Nephron progenitor cell (in vitro differentiated cells): ENCODE measurements around the gene ACER3.
A peak's percentile ranks its signal among the peaks of the same experiment; 100 is the strongest.
"Not testable (repeated sequence)": the region's sequence is repeated elsewhere in the genome, so short reads cannot be mapped to it uniquely, and the experiment has no call there.

Experiments used
- DNase-seq: peaks from one replicate; pipeline ENCODE4 v3.0.0; 2021
- H3K27ac Mint-ChIP-seq: 2 replicates; pipeline ENCODE4 v1.8.0; 2021; ENCODE audit warnings: mild to moderate bottlenecking, moderate library complexity, mixed read lengths
- H3K27me3 Mint-ChIP-seq: 2 replicates; pipeline ENCODE4 v1.8.0; 2021; ENCODE audit warnings: mild to moderate bottlenecking, low read depth, mixed read lengths; ENCODE audit not compliant: poor library complexity
- H3K36me3 Mint-ChIP-seq: 2 replicates; pipeline ENCODE4 v1.8.0; 2021; ENCODE audit warnings: low read depth, mixed read lengths
- H3K4me1 Mint-ChIP-seq: 2 replicates; pipeline ENCODE4 v1.8.0; 2021; ENCODE audit warnings: mixed read lengths
- H3K4me3 Mint-ChIP-seq: 2 replicates; pipeline ENCODE4 v1.8.0; 2021; ENCODE audit warnings: mild to moderate bottlenecking, moderate library complexity, mixed read lengths
- H3K9me3 Mint-ChIP-seq: 2 replicates; pipeline ENCODE4 v1.8.0; 2021; ENCODE audit warnings: mild to moderate bottlenecking, moderate library complexity, mixed read lengths
- TF ChIP-seq, protein P1 (sequence below): fragments of 200-600 bp; sonication (generic); IDR thresholded peaks from 2 replicates; pipeline ENCODE4 v1.5.0; 2021; ENCODE audit warnings: antibody characterized with exemption

Gene ACER3

DNA sequence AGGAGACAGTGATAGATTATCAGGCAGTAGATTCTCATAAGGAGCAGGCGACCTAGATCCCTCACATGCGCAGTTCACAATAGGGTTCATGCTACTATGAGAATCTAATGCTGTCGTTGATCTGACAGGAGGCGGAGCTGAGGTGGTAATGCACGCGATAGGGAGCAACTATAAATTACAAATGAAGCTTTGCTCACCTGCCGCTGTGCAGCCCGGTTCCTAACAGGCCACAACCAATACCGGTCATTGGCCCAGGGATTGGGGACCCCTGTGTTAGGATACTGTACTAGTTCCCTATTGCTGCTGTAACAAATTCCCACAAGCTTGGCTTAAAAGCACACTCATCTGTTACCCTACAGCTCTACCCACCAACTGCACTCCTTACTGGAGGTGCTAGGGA is 184.2 kb downstream of the ACER3 start:
- Mint-ChIP-seq H3K27me3 (peaks cover 62% of the 10 kb centered on the region), H3K9me3 (peaks cover 13% of the 10 kb centered on the region), H3K4me1 (peaks cover 19% of the 10 kb centered on the region), H3K36me3 (no peaks in the 10 kb centered on the region), H3K4me3 (no peak overlapping the region), H3K27ac (no peak overlapping the region)
- DNase-seq = no peak
- TF ChIP-seq, protein P1, sequence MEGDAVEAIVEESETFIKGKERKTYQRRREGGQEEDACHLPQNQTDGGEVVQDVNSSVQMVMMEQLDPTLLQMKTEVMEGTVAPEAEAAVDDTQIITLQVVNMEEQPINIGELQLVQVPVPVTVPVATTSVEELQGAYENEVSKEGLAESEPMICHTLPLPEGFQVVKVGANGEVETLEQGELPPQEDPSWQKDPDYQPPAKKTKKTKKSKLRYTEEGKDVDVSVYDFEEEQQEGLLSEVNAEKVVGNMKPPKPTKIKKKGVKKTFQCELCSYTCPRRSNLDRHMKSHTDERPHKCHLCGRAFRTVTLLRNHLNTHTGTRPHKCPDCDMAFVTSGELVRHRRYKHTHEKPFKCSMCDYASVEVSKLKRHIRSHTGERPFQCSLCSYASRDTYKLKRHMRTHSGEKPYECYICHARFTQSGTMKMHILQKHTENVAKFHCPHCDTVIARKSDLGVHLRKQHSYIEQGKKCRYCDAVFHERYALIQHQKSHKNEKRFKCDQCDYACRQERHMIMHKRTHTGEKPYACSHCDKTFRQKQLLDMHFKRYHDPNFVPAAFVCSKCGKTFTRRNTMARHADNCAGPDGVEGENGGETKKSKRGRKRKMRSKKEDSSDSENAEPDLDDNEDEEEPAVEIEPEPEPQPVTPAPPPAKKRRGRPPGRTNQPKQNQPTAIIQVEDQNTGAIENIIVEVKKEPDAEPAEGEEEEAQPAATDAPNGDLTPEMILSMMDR = no peak

- DNase-seq = peak; percentile 80
- Mint-ChIP-seq H3K27me3 (peaks cover 51% of the 10 kb centered on the region), H3K27ac (no peak overlapping the region), H3K4me3 (peak overlapping the region; percentile 11), H3K9me3 (peaks cover 6% of the 10 kb centered on the region), H3K4me1 (peaks cover 16% of the 10 kb centered on the region), H3K36me3 (no peaks in the 10 kb centered on the region)
- TF ChIP-seq, protein P1 = peak; percentile 80
These were observed 185.4 kb downstream of the ACER3 start for GRCh38 chr11:77046060-77046501.

- Mint-ChIP-seq H3K4me3 (peak overlapping the region; percentile 23), H3K36me3 (no peaks in the 10 kb centered on the region), H3K27me3 (peaks cover 48% of the 10 kb centered on the region), H3K27ac (no peak overlapping the region), H3K4me1 (peaks cover 18% of the 10 kb centered on the region), H3K9me3 (peaks cover 8% of the 10 kb centered on the region)
- TF ChIP-seq, protein P1 = peak; percentile 63
- peak; percentile 56 for DNase-seq
These were observed 186.5 kb downstream of the ACER3 start for GRCh38 chr11:77047007-77047927.

- not testable (repeated sequence) for H3K27ac Mint-ChIP-seq, H3K36me3 Mint-ChIP-seq, H3K4me3 Mint-ChIP-seq, DNase-seq
- Mint-ChIP-seq H3K27me3 (peaks cover 44% of the 10 kb centered on the region), H3K9me3 (peaks cover 12% of the 10 kb centered on the region), H3K4me1 (peaks cover 25% of the 10 kb centered on the region)
These were observed 187.3 kb downstream of the ACER3 start for GRCh38 chr11:77047928-77048446.

GRCh38 chr11:77049026-77049425 is 188.3 kb downstream of the ACER3 start:
- H3K27me3 Mint-ChIP-seq = peaks cover 36% of the 10 kb centered on the region

DNA sequence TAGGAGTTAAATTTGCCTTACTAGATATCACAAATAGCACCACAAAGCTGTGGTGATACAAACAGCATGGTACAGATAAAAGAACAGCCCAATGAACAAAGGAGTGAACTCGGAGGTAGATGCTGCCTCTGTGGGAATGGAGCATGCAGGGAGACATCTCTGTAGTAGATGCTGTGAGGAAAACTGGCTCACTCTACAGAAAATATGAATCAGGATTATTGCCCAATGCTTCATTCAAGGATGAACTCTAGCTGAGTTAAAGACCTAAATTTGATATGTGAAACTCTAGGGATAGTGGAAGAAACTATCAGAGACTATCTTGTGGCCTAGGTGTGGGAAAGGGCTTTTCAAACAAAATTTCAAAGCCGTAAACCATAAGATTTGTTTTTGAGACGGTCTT is 190.8 kb downstream of the ACER3 start:
- Mint-ChIP-seq H3K4me3 (no peak overlapping the region), H3K9me3 (peaks cover 25% of the 10 kb centered on the region), H3K4me1 (peaks cover 29% of the 10 kb centered on the region), H3K36me3 (no peaks in the 10 kb centered on the region), H3K27ac (no peak overlapping the region), H3K27me3 (peaks cover 16% of the 10 kb centered on the region)
- no peak for DNase-seq
- TF ChIP-seq, protein P1 = no peak

More at GRCh38 chr11:77049026-77049425, 188.3 kb downstream of the ACER3 start:
- TF ChIP-seq, protein P1 = no peak
- no peak overlapping the region for H3K27ac Mint-ChIP-seq
- no peak for DNase-seq
- no peaks in the 10 kb centered on the region for H3K36me3 Mint-ChIP-seq
- no peak overlapping the region for H3K4me3 Mint-ChIP-seq
- peaks cover 31% of the 10 kb centered on the region for H3K4me1 Mint-ChIP-seq
- peaks cover 8% of the 10 kb centered on the region for H3K9me3 Mint-ChIP-seq
